Omental fat pad (tissue), 4 donors: ENCODE measurements around the gene CD68. TPM values are rescaled to one million over a fixed set of nuclear protein-coding genes. Genes with fewer than 3 reads are reported as not detected.

Experiments used
- ATAC-seq: fragments of 150-250 bp; one replicate; pipeline ENCODE4 v1.9.1; 2016; ENCODE audit warnings: mild to moderate bottlenecking, moderate library complexity; ENCODE audit not compliant: low FRiP score
- DNase-seq: peaks from one replicate; pipeline ENCODE4 v3.0.0-alpha.2; 2019; ENCODE audit warnings: low spot score
- total RNA-seq, 4 donors: library from RNA; depleted of rRNA; stranded (reverse); fragments of >200 nt; gene quantifications; one replicate each; pipeline ENCODE4 v1.1.0, GENCODE V29; 2016
- TF ChIP-seq, protein P1 (sequence below), 3 donors: fragments of 450-650 bp; IDR thresholded peaks; one replicate each; pipeline ENCODE4 v1.5.1; 2016 to 2017; ENCODE audit warnings: antibody characterized with exemption in 3 of 3, mild to moderate bottlenecking in 3 of 3, moderate library complexity in 2 of 3

CD68 gene, protein sequence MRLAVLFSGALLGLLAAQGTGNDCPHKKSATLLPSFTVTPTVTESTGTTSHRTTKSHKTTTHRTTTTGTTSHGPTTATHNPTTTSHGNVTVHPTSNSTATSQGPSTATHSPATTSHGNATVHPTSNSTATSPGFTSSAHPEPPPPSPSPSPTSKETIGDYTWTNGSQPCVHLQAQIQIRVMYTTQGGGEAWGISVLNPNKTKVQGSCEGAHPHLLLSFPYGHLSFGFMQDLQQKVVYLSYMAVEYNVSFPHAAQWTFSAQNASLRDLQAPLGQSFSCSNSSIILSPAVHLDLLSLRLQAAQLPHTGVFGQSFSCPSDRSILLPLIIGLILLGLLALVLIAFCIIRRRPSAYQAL
- 100 to 1,000 TPM in 3 of 4 donors, 10 to 100 TPM in 1; 99.1 to 321 (median 191) TPM for total RNA-seq

DNA sequence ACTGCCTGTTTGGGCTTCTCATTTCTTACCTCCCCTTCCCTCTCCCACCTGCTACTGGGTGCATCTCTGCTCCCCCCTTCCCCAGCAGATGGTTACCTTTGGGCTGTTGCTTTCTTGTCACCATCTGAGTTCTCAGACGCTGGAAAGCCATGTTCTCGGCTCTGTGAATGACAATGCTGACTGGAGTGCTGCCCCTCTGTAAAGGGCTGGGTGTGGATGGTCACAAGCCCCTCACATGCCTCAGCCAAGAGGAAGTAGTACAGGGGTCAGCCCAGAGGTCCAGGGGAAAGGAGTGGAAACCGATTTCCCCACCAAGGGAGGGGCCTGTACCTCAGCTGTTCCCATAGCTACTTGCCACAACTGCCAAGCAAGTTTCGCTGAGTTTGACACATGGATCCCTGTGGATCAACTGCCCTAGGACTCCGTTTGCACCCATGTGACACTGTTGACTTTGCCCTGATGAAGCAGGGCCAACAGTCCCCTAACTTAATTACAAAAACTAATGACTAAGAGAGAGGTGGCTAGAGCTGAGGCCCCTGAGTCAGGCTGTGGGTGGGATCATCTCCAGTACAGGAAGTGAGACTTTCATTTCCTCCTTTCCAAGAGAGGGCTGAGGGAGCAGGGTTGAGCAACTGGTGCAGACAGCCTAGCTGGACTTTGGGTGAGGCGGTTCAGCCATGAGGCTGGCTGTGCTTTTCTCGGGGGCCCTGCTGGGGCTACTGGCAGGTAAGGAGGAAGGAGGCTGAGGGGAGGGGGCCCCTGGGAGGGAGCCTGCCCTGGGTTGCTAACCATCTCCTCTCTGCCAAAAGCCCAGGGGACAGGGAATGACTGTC lies at the start of gene CD68:
Gene CD68, plus strand, starts transcription at position 638 of the 833 bp plus-strand sequence. Its CDS starts 40 bp downstream, at position 678.
- TF ChIP-seq, protein P1, sequence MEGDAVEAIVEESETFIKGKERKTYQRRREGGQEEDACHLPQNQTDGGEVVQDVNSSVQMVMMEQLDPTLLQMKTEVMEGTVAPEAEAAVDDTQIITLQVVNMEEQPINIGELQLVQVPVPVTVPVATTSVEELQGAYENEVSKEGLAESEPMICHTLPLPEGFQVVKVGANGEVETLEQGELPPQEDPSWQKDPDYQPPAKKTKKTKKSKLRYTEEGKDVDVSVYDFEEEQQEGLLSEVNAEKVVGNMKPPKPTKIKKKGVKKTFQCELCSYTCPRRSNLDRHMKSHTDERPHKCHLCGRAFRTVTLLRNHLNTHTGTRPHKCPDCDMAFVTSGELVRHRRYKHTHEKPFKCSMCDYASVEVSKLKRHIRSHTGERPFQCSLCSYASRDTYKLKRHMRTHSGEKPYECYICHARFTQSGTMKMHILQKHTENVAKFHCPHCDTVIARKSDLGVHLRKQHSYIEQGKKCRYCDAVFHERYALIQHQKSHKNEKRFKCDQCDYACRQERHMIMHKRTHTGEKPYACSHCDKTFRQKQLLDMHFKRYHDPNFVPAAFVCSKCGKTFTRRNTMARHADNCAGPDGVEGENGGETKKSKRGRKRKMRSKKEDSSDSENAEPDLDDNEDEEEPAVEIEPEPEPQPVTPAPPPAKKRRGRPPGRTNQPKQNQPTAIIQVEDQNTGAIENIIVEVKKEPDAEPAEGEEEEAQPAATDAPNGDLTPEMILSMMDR (IDR thresholded peaks at IDR 0.05): no peak
- ATAC-seq: peak; percentile 75
- DNase-seq: peak; percentile 67

DNA sequence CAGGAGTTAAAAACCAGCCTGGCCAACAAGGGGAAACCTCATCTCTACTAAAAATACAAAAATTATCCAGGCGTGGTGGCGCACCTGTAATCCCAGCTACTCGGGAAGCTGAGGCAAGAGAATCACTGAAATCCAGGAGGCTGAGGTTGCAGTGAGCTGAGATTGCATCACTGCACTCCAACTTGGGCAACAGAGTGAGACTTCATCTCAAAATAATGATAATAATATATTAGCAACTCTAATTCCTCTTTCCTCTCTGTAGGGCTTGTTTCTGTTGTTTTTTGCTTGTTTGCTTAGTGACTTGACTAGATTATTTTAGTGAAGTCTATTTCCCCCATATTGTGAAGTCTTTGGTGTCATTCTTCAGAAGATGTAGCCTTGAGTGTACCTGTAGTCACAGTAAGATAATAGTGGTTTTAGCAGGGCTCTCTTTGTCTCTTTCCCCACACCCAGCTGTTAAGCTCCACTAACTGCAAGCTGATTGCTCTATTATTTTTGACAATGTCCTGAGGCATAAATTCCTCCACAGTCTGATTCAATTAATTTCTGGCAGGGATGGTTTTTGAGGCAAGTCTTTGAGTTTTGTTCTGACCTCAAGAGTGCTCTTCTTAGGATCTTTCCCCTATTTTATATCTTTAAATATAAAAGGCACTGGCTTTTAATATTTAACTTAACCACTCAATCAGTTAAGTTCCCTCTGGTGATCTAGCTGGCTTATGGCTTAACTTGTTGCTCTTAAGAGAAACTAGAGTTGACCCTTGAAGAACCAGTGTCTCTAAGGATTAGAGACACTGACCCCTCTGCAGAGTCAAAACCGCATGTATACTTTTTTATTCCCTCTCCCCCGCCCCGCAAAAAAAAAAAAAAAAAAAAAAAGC lies 49.2 kb upstream of the CD68 start:
- ATAC-seq (no peak), DNase-seq (no peak)
- TF ChIP-seq, protein P1 (IDR thresholded peaks at IDR 0.05): no peak

DNA sequence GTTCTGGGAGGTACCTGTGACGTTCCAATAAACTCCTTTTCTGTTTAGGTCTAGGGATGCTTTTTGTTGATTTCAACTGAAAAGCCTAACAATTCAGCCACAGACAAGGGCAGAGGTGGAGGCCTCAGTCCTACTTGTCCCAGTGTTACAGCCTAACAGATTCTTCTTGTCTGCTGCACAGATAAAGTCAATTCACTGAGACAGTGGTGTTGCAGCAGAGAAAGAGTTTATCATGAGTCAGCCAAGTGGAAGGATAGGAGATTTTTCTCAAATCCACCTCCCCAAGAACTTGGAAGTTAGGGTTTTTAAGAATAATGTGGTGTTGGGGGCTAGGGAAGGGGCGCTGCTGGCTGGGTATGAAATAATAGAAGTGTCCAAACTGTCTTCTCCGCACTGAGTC lies 41.4 kb upstream of the CD68 start:
- DNase-seq (no peak), ATAC-seq (no peak)
- TF ChIP-seq, protein P1 (IDR thresholded peaks at IDR 0.05): no peak

DNA sequence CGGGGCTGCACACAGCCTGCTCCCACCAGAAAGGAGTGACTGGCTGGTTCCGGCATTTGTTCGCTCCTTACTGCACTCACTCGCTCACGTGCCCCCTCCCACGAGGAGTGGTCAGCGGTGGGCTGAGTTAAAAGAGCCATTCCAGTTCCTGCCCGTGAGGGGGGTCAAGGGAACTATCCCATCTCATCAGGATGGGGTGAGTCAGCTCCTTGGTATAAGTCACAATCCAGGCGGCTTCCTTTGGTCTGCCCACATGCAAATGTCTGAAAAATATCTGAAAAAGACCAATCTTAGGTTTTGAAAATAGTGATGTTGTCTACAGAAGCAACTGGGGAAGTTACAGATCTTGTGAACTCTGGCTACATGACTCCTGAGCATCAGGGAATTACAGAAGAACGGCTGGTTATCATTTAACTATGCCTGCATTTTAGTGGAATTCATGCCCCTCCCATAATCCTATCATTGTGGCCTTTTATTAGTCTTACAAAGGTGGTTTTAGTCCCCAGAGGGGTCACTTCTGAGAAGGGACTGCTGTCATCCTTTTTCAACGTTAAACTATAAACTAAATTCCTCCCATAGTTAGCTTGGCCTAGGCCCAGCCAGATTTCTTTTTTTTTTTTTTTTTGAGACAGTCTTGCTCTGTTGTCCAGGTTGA lies 40.4 kb upstream of the CD68 start:
- ATAC-seq (no peak), DNase-seq (no peak)
- TF ChIP-seq, protein P1 (IDR thresholded peaks at IDR 0.05): no peak

DNA sequence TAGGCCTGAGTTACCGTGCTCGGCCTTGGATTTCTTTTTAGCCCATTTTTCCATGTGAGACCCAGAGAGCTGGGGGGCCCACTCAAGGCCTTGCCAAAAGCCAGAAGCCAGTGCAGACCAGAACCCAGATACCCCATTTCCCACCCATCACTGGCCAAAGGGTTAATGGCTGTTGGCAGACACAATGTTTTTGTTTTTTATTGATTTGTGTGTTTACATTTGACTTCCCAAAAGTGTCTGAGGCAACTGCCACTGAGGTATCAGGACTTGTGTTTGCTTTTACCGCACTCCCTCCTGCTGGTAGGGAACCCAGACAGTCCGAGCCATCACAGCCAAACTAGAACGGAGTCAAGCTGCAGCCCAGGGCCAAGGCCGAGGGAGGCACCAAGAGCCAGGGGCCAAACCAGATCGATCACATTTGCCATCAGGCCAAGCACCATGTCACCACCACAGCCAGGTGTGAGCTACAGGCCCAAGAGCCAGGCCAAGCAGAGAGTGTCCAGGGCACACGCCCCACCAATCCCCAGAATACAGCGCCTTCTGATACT lies 38.3 kb upstream of the CD68 start:
- ATAC-seq: no peak
- TF ChIP-seq, protein P1 (IDR thresholded peaks at IDR 0.05): no peak
- no peak for DNase-seq

DNA sequence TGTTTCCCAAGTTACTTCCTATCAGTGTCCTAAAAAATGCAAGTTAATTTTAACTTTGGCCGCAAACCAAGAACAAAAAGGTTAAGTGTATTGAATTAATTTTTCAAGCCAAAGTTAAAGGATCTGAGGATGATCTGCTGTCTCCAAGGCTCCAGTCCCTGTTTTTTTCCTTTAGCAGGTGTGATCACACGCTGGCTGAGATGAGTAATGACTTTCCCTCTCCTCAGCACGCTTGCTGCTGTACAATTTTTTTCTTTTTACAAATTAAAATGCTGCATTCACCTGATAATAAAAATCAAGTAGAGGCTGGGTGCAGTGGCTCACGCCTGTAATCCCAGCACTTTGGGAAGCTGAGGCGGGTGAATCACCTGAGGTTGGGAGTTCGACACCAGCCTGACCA lies 34.5 kb upstream of the CD68 start:
- TF ChIP-seq, protein P1 (IDR thresholded peaks at IDR 0.05): no peak
- ATAC-seq (no peak), DNase-seq (no peak)
